Caco-2 (cell line): ENCODE measurements around the gene HECTD1. TPM values are rescaled to one million over a fixed set of nuclear protein-coding genes. Genes with fewer than 3 reads are reported as not detected.
"Not testable (repeated sequence)": the region's sequence is repeated elsewhere in the genome, so short reads cannot be mapped to it uniquely, and the experiment has no call there.

Experiments
- BruUV-seq: library from RNA; stranded (reverse); fragments of 400-500 nt; replicated peaks from 2 replicates; lab custom pipeline; 2021; lab: Mats Ljungman, UMichigan
- CTCF ChIA-PET: fragments of 300-600 bp; sonication (Branson Sonifier 250); formaldehyde crosslinking; loops from one replicate; lab custom pipeline; 2022; ENCODE audit warnings: antibody characterized with exemption; lab: Charles Lee
- POLR2A ChIA-PET: fragments of 300-600 bp; sonication (Branson Sonifier 250); formaldehyde crosslinking; loops from one replicate; lab custom pipeline; 2022; ENCODE audit warnings: antibody characterized with exemption; lab: Charles Lee
- DNase-seq, 2 experiments: peaks; one replicate each; pipeline versions ENCODE4 v3.0.0 to v3.0.0-alpha.2; 2020 to 2022
- H3K27me3 ChIP-seq: replicated peaks from 2 replicates; pipeline ENCODE4 v1.6.0; 2011; ENCODE audit warnings: low read length; ENCODE audit not compliant: control insufficient read depth, insufficient read depth
- H3K36me3 ChIP-seq: 2 replicates; pipeline ENCODE4 v1.5.1; 2011; ENCODE audit warnings: low read length; ENCODE audit not compliant: control insufficient read depth, insufficient read depth
- H3K4me1 ChIP-seq: fragments of 250-450 bp; sonication (Bioruptor Pico); 2 replicates; pipeline ENCODE4 v1.5.1; 2020; ENCODE audit warnings: mild to moderate bottlenecking
- H3K4me3 ChIP-seq: 2 replicates; pipeline ENCODE4 v1.5.1; 2011; ENCODE audit warnings: low read depth, mild to moderate bottlenecking, control low read depth, low read length
- H3K9me3 ChIP-seq: fragments of 250-450 bp; sonication (Bioruptor Pico); 2 replicates; pipeline ENCODE4 v1.5.1; 2020; ENCODE audit warnings: mild to moderate bottlenecking, moderate library complexity
- H3K27ac Mint-ChIP-seq: one replicate; pipeline ENCODE4 v1.8.0; 2022; ENCODE audit warnings: mixed read lengths; ENCODE audit not compliant: unreplicated experiment
- H3K27me3 Mint-ChIP-seq: one replicate; pipeline ENCODE4 v1.8.0; 2022; ENCODE audit warnings: mixed read lengths; ENCODE audit not compliant: insufficient read depth, unreplicated experiment
- H3K36me3 Mint-ChIP-seq: one replicate; pipeline ENCODE4 v1.8.0; 2022; ENCODE audit warnings: mild to moderate bottlenecking, mixed read lengths; ENCODE audit not compliant: insufficient read depth, unreplicated experiment
- H3K4me1 Mint-ChIP-seq: one replicate; pipeline ENCODE4 v1.8.0; 2022; ENCODE audit warnings: low read depth, mixed read lengths; ENCODE audit not compliant: unreplicated experiment
- H3K4me3 Mint-ChIP-seq: one replicate; pipeline ENCODE4 v1.8.0; 2022; ENCODE audit warnings: mild to moderate bottlenecking, moderate library complexity, mixed read lengths; ENCODE audit not compliant: unreplicated experiment
- H3K9me3 Mint-ChIP-seq: one replicate; pipeline ENCODE4 v1.8.0; 2022; ENCODE audit warnings: mixed read lengths; ENCODE audit not compliant: unreplicated experiment
- CTCF ChIP-seq, 2 experiments: fragments of 200-600 bp in 1 of 2; IDR thresholded peaks; 1 replicate in 1 of 2; 2 replicates in 1 of 2; pipeline versions ENCODE4 v1.5.1 to v1.8.0; 2011 to 2022; ENCODE audit warnings: antibody characterized with exemption in 1 of 2, control low read depth in 1 of 2, inconsistent platforms in 1 of 2, low read depth in 1 of 2, low read length in 1 of 2, mild to moderate bottlenecking in 1 of 2, moderate library complexity in 1 of 2; ENCODE audit not compliant: insufficient read depth in 1 of 2, severe bottlenecking in 1 of 2, unreplicated experiment in 1 of 2
- intact Hi-C: fragments of 100-400 bp; cut with micrococcal nuclease; formaldehyde crosslinking; loops from one replicate; pipeline ENCODE4 v1.10.0; 2022; ENCODE audit not compliant: unreplicated experiment
- total RNA-seq: library from RNA; stranded (reverse); gene quantifications from 2 replicates; pipeline ENCODE4 v1.2.3, GENCODE V29; 2022

Gene HECTD1
- total RNA-seq, 1 experiment from 2014 or later = 146 TPM

GRCh38 chr14:31232081-31232480, 24.5 kb upstream of the HECTD1 start:
- H3K27me3 ChIP-seq = no peaks in the 10 kb centered on the region
- no peaks in the 10 kb centered on the region for H3K9me3 Mint-ChIP-seq
- no TSS peak for BruUV-seq
- ChIA-PET POLR2A (no interaction called here), CTCF (no interaction called here)
- H3K36me3 ChIP-seq = no peaks in the 10 kb centered on the region
- no peaks in the 10 kb centered on the region for H3K36me3 Mint-ChIP-seq
- no peak overlapping the region for H3K27ac Mint-ChIP-seq
- intact Hi-C loops = no loop called here
- H3K4me1 ChIP-seq = peaks cover 20% of the 10 kb centered on the region
- no peak overlapping the region for H3K4me3 ChIP-seq
- no peaks in the 10 kb centered on the region for H3K4me1 Mint-ChIP-seq
- no peaks in the 10 kb centered on the region for H3K9me3 ChIP-seq
- no peaks in the 10 kb centered on the region for H3K27me3 Mint-ChIP-seq
- TF ChIP-seq CTCF (IDR thresholded peaks at IDR 0.05; ENCODE audit: insufficient read depth in 1 of 2, low read depth in 1 of 2, low read length in 1 of 2, severe bottlenecking in 1 of 2, unreplicated experiment in 1 of 2) = no peak
- no peak for DNase-seq
- H3K4me3 Mint-ChIP-seq = no peak overlapping the region

GRCh38 chr14:31231272-31231671, 23.7 kb upstream of the HECTD1 start:
- H3K9me3 ChIP-seq, H3K27me3 Mint-ChIP-seq, H3K4me3 Mint-ChIP-seq, intact Hi-C loops, H3K36me3 ChIP-seq, H3K9me3 Mint-ChIP-seq, H3K27me3 ChIP-seq, H3K4me1 Mint-ChIP-seq, BruUV-seq, H3K36me3 Mint-ChIP-seq, DNase-seq, H3K27ac Mint-ChIP-seq, POLR2A ChIA-PET, H3K4me3 ChIP-seq: not testable (repeated sequence)
- CTCF ChIA-PET = interaction anchor here (0.7 kb wide), 1 partner anchor 140 kb away, joined by 5 read pairs; no protein-coding TSS in a partner anchor
- H3K4me1 ChIP-seq = peaks cover 20% of the 10 kb centered on the region

GRCh38 chr14:31230573-31230958, 23.0 kb upstream of the HECTD1 start:
- Mint-ChIP-seq H3K36me3 (no peaks in the 10 kb centered on the region), H3K27me3 (no peaks in the 10 kb centered on the region), H3K4me3 (no peak overlapping the region), H3K27ac (peak overlapping the region; percentile 72), H3K4me1 (no peaks in the 10 kb centered on the region), H3K9me3 (no peaks in the 10 kb centered on the region)
- Histone ChIP-seq H3K4me1 (peaks cover 20% of the 10 kb centered on the region), H3K4me3 (no peak overlapping the region), H3K27me3 (no peaks in the 10 kb centered on the region), H3K9me3 (no peaks in the 10 kb centered on the region; the same call in 1 of the 2 replicates), H3K36me3 (no peaks in the 10 kb centered on the region)
- no TSS peak for BruUV-seq
- ChIA-PET CTCF (interaction anchor here (1.5 kb wide), 1 partner anchor 190 kb away, joined by 7 read pairs; the partner anchor contains the start of gene HEATR5A), POLR2A (interaction anchor here (1.8 kb wide), 1 partner anchor 23 kb away, joined by 6 read pairs; the partner anchor contains the start of gene HECTD1)
- intact Hi-C loops = no loop called here
- no peak for DNase-seq
- no peak for TF ChIP-seq CTCF (IDR thresholded peaks at IDR 0.05; ENCODE audit: insufficient read depth in 1 of 2, low read depth in 1 of 2, low read length in 1 of 2, severe bottlenecking in 1 of 2, unreplicated experiment in 1 of 2)
